ENCODE measurements around the gene PIM1.

- TF ChIP-seq TEAD2 (tag; IDR thresholded peaks at IDR 0.05) = no peak
- no peak for TF ChIP-seq ETS2 (tag; IDR thresholded peaks at IDR 0.05; ENCODE audit: borderline replicate concordance, poor library complexity, severe bottlenecking)
- no peak for TF ChIP-seq GABPA (tag; conservative IDR thresholded peaks at IDR 0.05; ENCODE audit: low read depth)
- TF ChIP-seq FOXJ3 (CRISPR knock-in tag; IDR thresholded peaks at IDR 0.05) = no peak
- TF ChIP-seq ZKSCAN8 (CRISPR knock-in tag; IDR thresholded peaks at IDR 0.05) = no peak
- no peak for TF ChIP-seq FOXK1 (CRISPR knock-in tag; IDR thresholded peaks at IDR 0.05; ENCODE audit: borderline replicate concordance)
- no peak for TF ChIP-seq POU5F1 (IDR thresholded peaks at IDR 0.05; ENCODE audit: borderline replicate concordance, low read depth, low read length, partially characterized antibody)
- TF ChIP-seq ZNF12 (CRISPR knock-in tag; IDR thresholded peaks at IDR 0.05) = no peak
Observed at GRCh38 chr6:37174196-37174514, 4.2 kb downstream of the PIM1 start.
